ENCODE data around the gene PLEKHJ1. TPM values are rescaled to one million over a fixed set of nuclear protein-coding genes. Genes with fewer than 3 reads are reported as not detected.

The PLEKHJ1 gene
- total RNA-seq, 1 experiment from 2014 or later = 119 TPM

GRCh38 chr19:2274185-2274711 is 38.1 kb upstream of the PLEKHJ1 start:
- BruUV-seq (replicated peaks) = no TSS peak
- intact Hi-C loops (cut with micrococcal nuclease; ENCODE audit: unreplicated experiment) = no loop called here
- no peaks in the 10 kb centered on the region for H3K9me3 Mint-ChIP-seq (ENCODE audit: unreplicated experiment)
- peaks cover 92% of the 10 kb centered on the region for H3K36me3 Mint-ChIP-seq (ENCODE audit: insufficient read depth, unreplicated experiment)
- Histone ChIP-seq H3K4me1 (peaks cover 14% of the 10 kb centered on the region), H3K9me3 (no peaks in the 10 kb centered on the region), H3K36me3 (ENCODE audit: control insufficient read depth, insufficient read depth, low read length) (peaks cover 5% of the 10 kb centered on the region), H3K27me3 (replicated peaks; ENCODE audit: control insufficient read depth, insufficient read depth, low read length) (no peaks in the 10 kb centered on the region), H3K4me3 (ENCODE audit: low read depth, low read length) (no peak overlapping the region)
- POLR2A ChIA-PET = interaction anchor here (0.6 kb wide), 3 partner anchors 19 to 154 kb away, joined by 4 to 5 read pairs (median 4); no protein-coding TSS in a partner anchor
- no peak for TF ChIP-seq CTCF (IDR thresholded peaks at IDR 0.05; ENCODE audit: insufficient read depth in 1 of 2, low read depth in 1 of 2, low read length in 1 of 2, severe bottlenecking in 1 of 2, unreplicated experiment in 1 of 2)
- DNase-seq = no peak
- CTCF ChIA-PET = interaction anchor here (0.6 to 0.7 kb wide), 2 partner anchors 15 to 33 kb away, joined by 3 to 8 read pairs; no protein-coding TSS in a partner anchor
- H3K27ac Mint-ChIP-seq (ENCODE audit: unreplicated experiment) = peak overlapping the region; percentile 85
- no peaks in the 10 kb centered on the region for H3K27me3 Mint-ChIP-seq (ENCODE audit: insufficient read depth, unreplicated experiment)
- no peaks in the 10 kb centered on the region for H3K4me1 Mint-ChIP-seq (ENCODE audit: low read depth, unreplicated experiment)
- H3K4me3 Mint-ChIP-seq (ENCODE audit: unreplicated experiment) = no peak overlapping the region

GRCh38 chr19:2273356-2274184 is 37.4 kb upstream of the PLEKHJ1 start:
- H3K27me3 ChIP-seq (replicated peaks; ENCODE audit: control insufficient read depth, insufficient read depth, low read length) = no peaks in the 10 kb centered on the region
- POLR2A ChIA-PET = no interaction called here
- peak; percentile 48 to 55 for TF ChIP-seq CTCF (IDR thresholded peaks at IDR 0.05; ENCODE audit: insufficient read depth in 1 of 2, low read depth in 1 of 2, low read length in 1 of 2, severe bottlenecking in 1 of 2, unreplicated experiment in 1 of 2)
- no peaks in the 10 kb centered on the region for H3K9me3 ChIP-seq
- Mint-ChIP-seq H3K27ac (ENCODE audit: unreplicated experiment) (peak overlapping the region; percentile 85), H3K4me3 (ENCODE audit: unreplicated experiment) (no peak overlapping the region), H3K36me3 (ENCODE audit: insufficient read depth, unreplicated experiment) (peaks cover 89% of the 10 kb centered on the region), H3K27me3 (ENCODE audit: insufficient read depth, unreplicated experiment) (no peaks in the 10 kb centered on the region), H3K4me1 (ENCODE audit: low read depth, unreplicated experiment) (no peaks in the 10 kb centered on the region), H3K9me3 (ENCODE audit: unreplicated experiment) (no peaks in the 10 kb centered on the region)
- peak in 1 of 2 experiments; percentile 52 for DNase-seq
- peaks cover 12% of the 10 kb centered on the region for H3K4me1 ChIP-seq
- no peak overlapping the region for H3K4me3 ChIP-seq (ENCODE audit: low read depth, low read length)
- intact Hi-C loops (cut with micrococcal nuclease; ENCODE audit: unreplicated experiment) = no loop called here
- BruUV-seq (replicated peaks) = no TSS peak
- H3K36me3 ChIP-seq (ENCODE audit: control insufficient read depth, insufficient read depth, low read length) = peaks cover 5% of the 10 kb centered on the region
- CTCF ChIA-PET = no interaction called here

- peak overlapping the region; percentile 82 for H3K4me3 Mint-ChIP-seq (ENCODE audit: unreplicated experiment)
- peaks cover 71% of the 10 kb centered on the region for H3K36me3 Mint-ChIP-seq (ENCODE audit: insufficient read depth, unreplicated experiment)
- H3K27me3 Mint-ChIP-seq (ENCODE audit: insufficient read depth, unreplicated experiment) = no peaks in the 10 kb centered on the region
- no peaks in the 10 kb centered on the region for H3K9me3 Mint-ChIP-seq (ENCODE audit: unreplicated experiment)
- TF ChIP-seq CTCF (IDR thresholded peaks at IDR 0.05; ENCODE audit: insufficient read depth in 1 of 2, low read depth in 1 of 2, low read length in 1 of 2, severe bottlenecking in 1 of 2, unreplicated experiment in 1 of 2) = no peak
- H3K36me3 ChIP-seq (ENCODE audit: control insufficient read depth, insufficient read depth, low read length) = peaks cover 5% of the 10 kb centered on the region
- peak overlapping the region; percentile 99 for H3K4me3 ChIP-seq (ENCODE audit: low read depth, low read length)
- no peaks in the 10 kb centered on the region for H3K4me1 Mint-ChIP-seq (ENCODE audit: low read depth, unreplicated experiment)
- no peaks in the 10 kb centered on the region for H3K27me3 ChIP-seq (replicated peaks; ENCODE audit: control insufficient read depth, insufficient read depth, low read length)
- no TSS peak for BruUV-seq (replicated peaks)
- no peaks in the 10 kb centered on the region for H3K9me3 ChIP-seq
- no peak for DNase-seq
- ChIA-PET CTCF (no interaction called here), POLR2A (interaction anchor here (0.5 kb wide), 1 partner anchor 119 kb away, joined by 3 read pairs; no protein-coding TSS in a partner anchor)
- intact Hi-C loops (cut with micrococcal nuclease; ENCODE audit: unreplicated experiment) = no loop called here
- peak overlapping the region; percentile 93 for H3K27ac Mint-ChIP-seq (ENCODE audit: unreplicated experiment)
- H3K4me1 ChIP-seq = peaks cover 7% of the 10 kb centered on the region; the same call in 1 of the 2 replicates
Measured at GRCh38 chr19:2271234-2272103, 35.3 kb upstream of the PLEKHJ1 start.

Measured in Caco-2 (cell line).